Measurements from ENCODE around the gene SH3RF1. TPM values are rescaled to one million over a fixed set of nuclear protein-coding genes. Genes with fewer than 3 reads are reported as not detected.

Gene SH3RF1
- total RNA-seq, 6 experiments from 2014 or later: 54.5 to 67.1 (median 57.1) TPM

GRCh38 chr4:169102026-169102425 lies 168.7 kb downstream of the SH3RF1 start:
- Mint-ChIP-seq H3K27me3 (ENCODE audit: insufficient read depth) (peaks cover under 1% of the 10 kb centered on the region; the same call in 1 of the 2 replicates), H3K9me3 (no peaks in the 10 kb centered on the region), H3K4me1 (ENCODE audit: low read depth) (peaks cover 70% of the 10 kb centered on the region), H3K4me3 (no peak overlapping the region), H3K36me3 (ENCODE audit: low read depth) (peaks cover 49% of the 10 kb centered on the region), H3K27ac (peak overlapping the region; percentile 42)
- no peak for DNase-seq
- no peak for TF ChIP-seq CTCF (IDR thresholded peaks at IDR 0.05)

GRCh38 chr4:169100670-169101101 lies 170.1 kb downstream of the SH3RF1 start:
- no peak for DNase-seq
- no peaks in the 10 kb centered on the region for H3K9me3 Mint-ChIP-seq
- peaks cover 3% of the 10 kb centered on the region; the same call in 1 of the 2 replicates for H3K27me3 Mint-ChIP-seq (ENCODE audit: insufficient read depth)
- peaks cover 81% of the 10 kb centered on the region for H3K4me1 Mint-ChIP-seq (ENCODE audit: low read depth)
- peak overlapping the region; percentile 79 for H3K27ac Mint-ChIP-seq
- H3K36me3 Mint-ChIP-seq (ENCODE audit: low read depth): peaks cover 52% of the 10 kb centered on the region
- no peak for TF ChIP-seq CTCF (IDR thresholded peaks at IDR 0.05)
- H3K4me3 Mint-ChIP-seq: no peak overlapping the region

GRCh38 chr4:169099771-169100180 lies 171.0 kb downstream of the SH3RF1 start:
- H3K27ac Mint-ChIP-seq: peak overlapping the region; percentile 79
- H3K36me3 Mint-ChIP-seq (ENCODE audit: low read depth): peaks cover 58% of the 10 kb centered on the region
- TF ChIP-seq CTCF (IDR thresholded peaks at IDR 0.05): no peak
- H3K9me3 Mint-ChIP-seq: no peaks in the 10 kb centered on the region
- peaks cover 3% of the 10 kb centered on the region; the same call in 1 of the 2 replicates for H3K27me3 Mint-ChIP-seq (ENCODE audit: insufficient read depth)
- DNase-seq: no peak
- peaks cover 87% of the 10 kb centered on the region for H3K4me1 Mint-ChIP-seq (ENCODE audit: low read depth)
- H3K4me3 Mint-ChIP-seq: no peak overlapping the region

- H3K27me3 Mint-ChIP-seq (ENCODE audit: insufficient read depth): peaks cover 3% of the 10 kb centered on the region; the same call in 1 of the 2 replicates
- peak overlapping the region; percentile 79 for H3K27ac Mint-ChIP-seq
- H3K9me3 Mint-ChIP-seq: no peaks in the 10 kb centered on the region
- peaks cover 82% of the 10 kb centered on the region for H3K4me1 Mint-ChIP-seq (ENCODE audit: low read depth)
- peak overlapping the region; percentile 33 for H3K4me3 Mint-ChIP-seq
- no peak for DNase-seq
- TF ChIP-seq CTCF (IDR thresholded peaks at IDR 0.05): no peak
- H3K36me3 Mint-ChIP-seq (ENCODE audit: low read depth): peaks cover 58% of the 10 kb centered on the region
These were observed 171.6 kb downstream of the SH3RF1 start for GRCh38 chr4:169098969-169099690.

GRCh38 chr4:169098532-169098931 lies 172.2 kb downstream of the SH3RF1 start:
- Mint-ChIP-seq H3K36me3 (ENCODE audit: low read depth) (peaks cover 61% of the 10 kb centered on the region), H3K4me1 (ENCODE audit: low read depth) (peaks cover 76% of the 10 kb centered on the region), H3K9me3 (no peaks in the 10 kb centered on the region), H3K27me3 (ENCODE audit: insufficient read depth) (peaks cover 3% of the 10 kb centered on the region; the same call in 1 of the 2 replicates), H3K4me3 (peak overlapping the region; percentile 33; the same call in 1 of the 2 replicates), H3K27ac (peak overlapping the region; percentile 79)
- DNase-seq: peak; percentile 49
- TF ChIP-seq CTCF (IDR thresholded peaks at IDR 0.05): no peak

Measured in HFFc6 (cell line).